ENCODE measurements around the gene PTPRN2. TPM values are rescaled to one million over a fixed set of nuclear protein-coding genes. Genes with fewer than 3 reads are reported as not detected.

The PTPRN2 gene
- total RNA-seq, 2 experiments from 2014 or later = 0.70 TPM; not detected in 1

DNA sequence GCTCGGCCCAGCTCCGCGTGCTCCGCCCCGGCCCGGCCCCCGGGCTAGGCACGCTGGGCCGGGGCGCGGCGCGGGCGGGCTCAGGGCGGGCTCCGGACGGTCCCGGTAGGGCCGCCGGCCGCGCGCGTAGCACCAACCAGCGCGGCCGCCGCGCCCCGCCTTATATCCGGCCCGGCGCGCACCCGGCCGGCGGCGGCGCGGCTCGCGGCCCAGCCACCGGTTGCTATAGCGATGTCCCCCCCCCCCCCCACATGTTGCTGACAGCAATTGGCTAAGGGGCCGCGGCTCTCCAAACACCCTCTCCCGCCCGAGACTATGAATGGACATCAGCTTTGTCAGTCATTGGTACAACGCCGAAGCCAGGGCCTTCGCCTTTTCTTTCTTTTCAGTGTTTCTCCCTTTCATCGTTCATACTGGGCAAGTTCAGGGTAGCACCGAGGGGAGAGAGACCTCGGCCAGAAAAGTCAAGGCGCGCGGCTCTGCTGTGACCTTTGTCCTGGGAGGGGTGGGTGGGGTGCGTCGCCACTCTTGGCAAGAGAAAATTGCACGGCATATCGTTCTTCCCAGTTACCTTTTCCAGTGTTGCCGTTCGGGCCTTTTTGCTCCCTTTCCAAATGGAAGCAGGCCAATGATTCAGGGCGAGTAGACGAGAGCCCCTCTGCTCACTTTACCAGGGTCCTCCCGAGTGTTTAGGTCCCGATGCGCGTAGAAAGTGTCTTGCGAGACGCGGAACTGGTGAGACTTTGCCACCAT, 896.6 kb downstream of the PTPRN2 start:
- Histone ChIP-seq H3K79me2 (ENCODE audit: insufficient read depth, low read depth, low read length) (no peaks in the 10 kb centered on the region), H3K9me2 (ENCODE audit: insufficient read depth, low read length) (no peaks in the 10 kb centered on the region), H3K9me3 (ENCODE audit: low read length) (no peaks in the 10 kb centered on the region), H3K27ac (ENCODE audit: low read depth, low read length, poor library complexity, severe bottlenecking) (no peak overlapping the region), H3K4me3 (ENCODE audit: low read depth, low read length, poor library complexity, severe bottlenecking) (no peak overlapping the region), H3K36me3 (ENCODE audit: insufficient read depth, low read length) (no peaks in the 10 kb centered on the region), H3K4me1 (ENCODE audit: insufficient read depth, low read length, poor library complexity, severe bottlenecking) (no peaks in the 10 kb centered on the region), H4K20me1 (ENCODE audit: insufficient read depth, low read length) (no peaks in the 10 kb centered on the region), H2AFZ (ENCODE audit: low read length) (no peak overlapping the region), H3K4me2 (ENCODE audit: low read length) (no peak overlapping the region)
- POLR2A ChIA-PET = no interaction called here
- TF ChIP-seq, protein P1, sequence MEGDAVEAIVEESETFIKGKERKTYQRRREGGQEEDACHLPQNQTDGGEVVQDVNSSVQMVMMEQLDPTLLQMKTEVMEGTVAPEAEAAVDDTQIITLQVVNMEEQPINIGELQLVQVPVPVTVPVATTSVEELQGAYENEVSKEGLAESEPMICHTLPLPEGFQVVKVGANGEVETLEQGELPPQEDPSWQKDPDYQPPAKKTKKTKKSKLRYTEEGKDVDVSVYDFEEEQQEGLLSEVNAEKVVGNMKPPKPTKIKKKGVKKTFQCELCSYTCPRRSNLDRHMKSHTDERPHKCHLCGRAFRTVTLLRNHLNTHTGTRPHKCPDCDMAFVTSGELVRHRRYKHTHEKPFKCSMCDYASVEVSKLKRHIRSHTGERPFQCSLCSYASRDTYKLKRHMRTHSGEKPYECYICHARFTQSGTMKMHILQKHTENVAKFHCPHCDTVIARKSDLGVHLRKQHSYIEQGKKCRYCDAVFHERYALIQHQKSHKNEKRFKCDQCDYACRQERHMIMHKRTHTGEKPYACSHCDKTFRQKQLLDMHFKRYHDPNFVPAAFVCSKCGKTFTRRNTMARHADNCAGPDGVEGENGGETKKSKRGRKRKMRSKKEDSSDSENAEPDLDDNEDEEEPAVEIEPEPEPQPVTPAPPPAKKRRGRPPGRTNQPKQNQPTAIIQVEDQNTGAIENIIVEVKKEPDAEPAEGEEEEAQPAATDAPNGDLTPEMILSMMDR (conservative IDR thresholded peaks at IDR 0.05; ENCODE audit: low read length) = no peak
- TF ChIP-seq EZH2phosphoT487 (IDR thresholded peaks at IDR 0.05; ENCODE audit: borderline replicate concordance, low read depth, low read length) = no peak
- CTCF ChIA-PET (ENCODE audit: unreplicated experiment) = no interaction called here
- intact Hi-C loops (cut with micrococcal nuclease; ENCODE audit: unreplicated experiment) = no loop called here
- DNase-seq (ENCODE audit: low spot score) = no peak
- no TSS peak for BruUV-seq (replicated peaks)

DNA sequence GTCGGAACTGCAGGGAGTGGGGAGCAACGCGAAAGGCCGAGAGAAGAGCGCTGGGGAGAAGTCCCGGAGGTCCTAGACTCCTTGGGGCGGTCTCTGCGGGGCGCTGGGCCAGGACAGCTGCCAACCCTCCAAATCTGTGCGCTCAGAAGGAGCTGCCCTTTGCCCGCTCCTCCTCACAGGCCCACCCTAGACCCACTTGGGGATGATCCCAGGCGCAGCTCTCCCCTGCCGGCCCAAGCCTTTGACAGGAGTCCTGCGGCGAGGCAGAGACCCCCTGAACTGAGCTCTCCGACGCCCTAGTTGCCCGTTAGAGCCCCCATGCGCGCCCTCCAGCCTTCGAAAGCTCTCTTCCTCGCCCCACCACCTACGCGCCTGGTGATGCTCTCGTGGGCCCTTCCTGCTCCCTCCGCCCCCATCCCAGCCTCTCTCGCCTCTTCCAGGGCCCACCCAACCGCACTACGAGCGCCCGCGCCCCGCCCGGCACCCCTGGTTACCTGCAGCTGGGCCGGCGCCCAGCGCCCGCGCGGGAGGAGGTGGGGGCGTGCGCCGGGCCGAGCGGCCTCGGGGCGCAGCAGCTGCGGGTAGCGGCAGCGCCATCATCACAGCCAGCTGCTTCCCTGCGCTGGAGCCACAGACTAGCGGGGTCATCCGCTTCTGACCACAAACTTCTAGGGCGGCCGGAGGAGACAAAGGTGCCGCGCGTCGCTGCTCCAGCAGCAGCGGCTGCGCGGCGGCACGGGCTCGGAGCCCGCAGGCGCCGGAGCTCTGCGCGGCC, 897.4 kb downstream of the PTPRN2 start:
- Histone ChIP-seq H3K79me2 (ENCODE audit: insufficient read depth, low read depth, low read length) (no peaks in the 10 kb centered on the region), H3K4me3 (ENCODE audit: low read depth, low read length, poor library complexity, severe bottlenecking) (no peak overlapping the region), H4K20me1 (ENCODE audit: insufficient read depth, low read length) (no peaks in the 10 kb centered on the region), H3K9me2 (ENCODE audit: insufficient read depth, low read length) (no peaks in the 10 kb centered on the region), H3K36me3 (ENCODE audit: insufficient read depth, low read length) (no peaks in the 10 kb centered on the region), H3K4me1 (ENCODE audit: insufficient read depth, low read length, poor library complexity, severe bottlenecking) (no peaks in the 10 kb centered on the region), H3K27ac (ENCODE audit: low read depth, low read length, poor library complexity, severe bottlenecking) (no peak overlapping the region), H3K9me3 (ENCODE audit: low read length) (no peaks in the 10 kb centered on the region), H3K4me2 (ENCODE audit: low read length) (no peak overlapping the region), H2AFZ (ENCODE audit: low read length) (no peak overlapping the region)
- ChIA-PET CTCF (ENCODE audit: unreplicated experiment) (no interaction called here), POLR2A (no interaction called here)
- no peak for DNase-seq (ENCODE audit: low spot score)
- no TSS peak for BruUV-seq (replicated peaks)
- TF ChIP-seq EZH2phosphoT487 (IDR thresholded peaks at IDR 0.05; ENCODE audit: borderline replicate concordance, low read depth, low read length) = no peak
- TF ChIP-seq, protein P1 (conservative IDR thresholded peaks at IDR 0.05; ENCODE audit: low read length) = no peak
- intact Hi-C loops (cut with micrococcal nuclease; ENCODE audit: unreplicated experiment) = no loop called here

Data from OCI-LY7 (cell line).